ENCODE data around the gene SH3RF3.

GRCh38 chr2:109125593-109126500 lies 3.2 kb upstream of the SH3RF3 start:
- no peak for TF ChIP-seq EZH2phosphoT487 (IDR thresholded peaks at IDR 0.05)
- TF ChIP-seq CTCF (IDR thresholded peaks at IDR 0.05) = no peak
